Right lung (tissue), 5 donors: ENCODE results near the gene SMC5. TPM values are rescaled to one million over a fixed set of nuclear protein-coding genes. Genes with fewer than 3 reads are reported as not detected.
A peak's percentile ranks its signal among the peaks of the same experiment; 100 is the strongest.
"Not testable (repeated sequence)": the region's sequence is repeated elsewhere in the genome, so short reads cannot be mapped to it uniquely, and the experiment has no call there.

Experiments used
- DNase-seq, 2 donors: peaks; one replicate each; pipeline ENCODE4 v3.0.0-alpha.2; 2013
- polyA plus RNA-seq, 5 donors: library from polyadenylated mRNA; unstranded; fragments of 120-200 nt; gene quantifications; one replicate each; pipeline versions ENCODE4 v1.2.1 to v1.2.3, GENCODE V29; 2013; ENCODE audit warnings: inconsistent platforms in 1 of 5, low replicate concordance in 1 of 5; ENCODE audit not compliant: insufficient read length in 5 of 5, insufficient read depth in 1 of 5

SMC5 gene
- polyA plus RNA-seq, 5 donors, result 42.7 to 93.8 (median 84.5) TPM

DNA sequence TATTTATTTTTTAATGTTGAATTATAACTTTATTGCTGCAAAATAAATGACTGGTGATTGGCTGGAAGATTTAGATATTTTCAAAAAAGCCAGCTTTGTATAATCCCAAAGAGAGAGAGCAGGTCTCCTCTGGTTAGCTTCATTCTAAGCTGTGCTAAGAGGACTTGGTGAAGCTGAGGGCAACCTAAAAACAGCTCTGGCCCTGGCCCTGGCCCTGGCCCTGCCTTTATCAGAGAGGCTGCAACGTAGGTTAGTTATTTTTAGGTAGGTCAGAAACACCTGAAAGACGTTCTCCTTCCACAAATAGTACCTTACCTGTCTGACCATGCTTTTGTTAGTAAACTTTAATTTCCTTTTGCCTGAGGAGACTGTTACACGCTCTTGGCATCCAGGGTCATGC lies 97.0 kb downstream of the SMC5 start:
- DNase-seq, result no peak

DNA sequence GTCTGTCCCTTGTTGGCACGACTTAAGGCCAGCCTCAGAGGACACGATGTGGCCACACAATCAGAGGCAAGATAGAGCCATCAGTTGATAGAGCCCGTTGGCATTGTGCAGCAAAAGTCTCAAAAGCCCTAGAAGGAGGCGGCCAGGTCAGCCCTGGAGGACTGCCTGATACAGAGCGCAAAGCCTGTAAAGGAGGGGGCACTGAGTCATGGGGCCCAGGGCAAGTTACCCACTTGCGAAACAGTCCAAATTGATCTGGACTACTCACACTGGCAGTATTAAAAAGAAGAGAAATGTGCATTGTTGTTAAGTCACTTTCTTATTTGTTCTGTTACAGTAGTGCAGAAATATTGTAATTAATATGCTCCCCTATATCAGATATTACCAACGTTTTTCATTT lies 104.2 kb downstream of the SMC5 start:
- no peak for DNase-seq

- no peak for DNase-seq
These were observed 105.0 kb downstream of the SMC5 start for GRCh38 chr9:70363760-70364159.

DNA sequence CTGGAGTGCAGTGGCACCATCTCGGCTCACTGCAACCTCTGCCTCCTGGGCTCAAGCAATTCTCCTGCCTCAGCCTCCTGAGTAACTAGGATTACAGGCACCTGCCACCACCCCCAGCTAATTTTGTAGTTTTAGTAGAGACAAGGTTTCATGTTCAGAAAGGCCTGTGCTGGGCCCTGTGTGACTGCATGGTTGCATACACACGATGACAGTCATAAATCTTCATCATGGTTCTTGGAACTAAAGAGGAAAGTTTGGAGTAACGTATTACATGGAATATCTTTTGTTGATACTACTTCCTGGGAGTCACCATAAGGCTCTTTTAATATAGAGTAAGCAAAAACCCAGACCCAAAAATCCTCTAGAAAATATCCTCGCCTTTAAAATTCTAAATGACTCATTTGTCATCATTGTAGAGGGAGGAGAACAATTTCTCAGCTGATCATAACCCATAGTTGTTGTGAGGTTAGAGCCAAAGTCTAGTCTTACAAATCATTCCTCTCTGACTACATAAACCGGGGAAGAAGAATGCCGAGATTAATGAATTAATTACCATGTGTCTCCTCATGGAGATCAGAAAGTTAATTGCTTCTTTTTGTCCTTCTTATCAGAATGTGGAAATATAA lies 108.6 kb downstream of the SMC5 start:
- no peak for DNase-seq

DNA sequence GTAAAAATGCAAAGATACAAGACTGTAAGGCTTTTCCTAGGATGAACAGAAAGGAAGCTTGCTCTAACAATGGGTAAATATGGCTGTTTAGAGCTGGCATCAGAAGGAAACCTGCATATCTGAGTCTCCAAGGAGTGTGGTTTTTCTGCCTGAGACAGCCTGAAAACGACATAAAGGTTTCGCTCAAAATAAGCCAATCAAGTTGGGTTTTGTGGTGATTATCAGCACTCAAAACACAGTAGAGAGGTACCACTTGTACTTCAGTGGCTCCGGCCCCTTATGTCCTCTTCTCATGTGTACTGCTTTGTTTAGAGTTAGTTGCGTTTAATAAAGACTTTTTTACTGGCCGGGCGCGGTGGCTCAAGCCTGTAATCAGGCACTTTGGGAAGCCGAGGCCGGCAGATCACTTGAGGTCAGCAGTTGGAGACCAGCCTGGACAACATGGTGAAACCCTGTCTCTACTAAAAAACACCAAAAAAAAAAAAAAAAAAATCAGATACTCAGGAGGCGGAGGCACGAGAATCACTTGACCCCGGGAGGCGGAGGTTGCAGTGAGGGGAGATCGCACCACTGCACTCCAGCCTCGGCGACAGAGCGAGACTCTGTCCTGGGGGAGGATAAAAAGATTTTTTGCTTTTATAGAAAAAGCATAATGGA lies 116.3 kb downstream of the SMC5 start:
- DNase-seq, result no peak

- no peak for DNase-seq
These were observed 123.4 kb downstream of the SMC5 start for GRCh38 chr9:70382046-70382708.

DNA sequence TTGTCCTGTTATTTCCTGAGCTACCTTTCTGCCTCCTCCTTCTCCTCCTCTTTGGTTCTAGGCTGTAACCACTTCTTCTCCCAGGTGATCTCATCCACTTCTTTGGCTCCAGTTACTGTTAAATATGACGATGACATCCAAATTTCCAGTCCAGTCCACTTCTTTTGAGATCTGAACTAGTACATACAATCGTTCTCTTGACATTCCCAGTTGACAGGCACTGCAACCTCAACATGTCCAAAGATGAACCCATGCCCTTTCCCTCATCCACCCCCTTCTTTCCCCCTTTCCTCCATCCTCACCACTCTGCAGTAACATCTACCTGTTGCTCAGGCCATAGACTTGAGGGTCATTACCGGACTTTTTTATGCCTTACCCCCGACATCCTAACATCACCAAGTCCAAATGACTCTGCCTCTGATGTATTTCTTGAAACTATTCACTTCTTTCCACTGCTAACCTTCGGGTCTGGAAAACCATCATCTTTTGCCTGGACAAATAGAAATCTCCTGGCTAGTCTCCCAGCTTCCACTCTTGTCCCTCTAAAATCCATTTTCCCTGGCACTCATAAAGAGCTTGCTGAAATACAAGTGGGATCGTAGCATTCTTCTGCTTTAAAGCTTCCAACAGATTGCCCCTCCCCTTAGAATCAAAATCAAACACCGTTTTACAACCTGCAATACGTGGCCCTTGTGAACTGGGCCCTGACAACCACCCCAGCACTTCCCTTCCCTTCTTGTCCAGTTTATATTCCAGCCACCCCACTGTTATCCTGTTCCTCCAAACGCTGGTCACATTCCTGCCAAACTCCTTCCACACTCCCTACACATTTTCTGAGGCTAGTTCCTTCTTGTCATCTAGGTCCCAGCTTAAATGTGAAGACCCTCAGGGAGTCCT lies 124.2 kb downstream of the SMC5 start:
- DNase-seq, result no peak

- DNase-seq, result no peak
These were observed 126.6 kb downstream of the SMC5 start for GRCh38 chr9:70385426-70385825.

- no peak for DNase-seq
These were observed 128.9 kb downstream of the SMC5 start for GRCh38 chr9:70387663-70388062.

- DNase-seq, result no peak
These were observed 130.4 kb downstream of the SMC5 start for GRCh38 chr9:70389188-70389587.

GRCh38 chr9:70389621-70390266 lies 131.0 kb downstream of the SMC5 start:
- DNase-seq, result peak; percentile 78 to 81

GRCh38 chr9:70390933-70391341 lies 132.2 kb downstream of the SMC5 start:
- DNase-seq, result no peak

GRCh38 chr9:70392189-70392588 lies 133.4 kb downstream of the SMC5 start:
- no peak for DNase-seq

GRCh38 chr9:70392850-70393249 lies 134.1 kb downstream of the SMC5 start:
- no peak for DNase-seq

- DNase-seq, result no peak
These were observed 136.9 kb downstream of the SMC5 start for GRCh38 chr9:70395652-70396051.

GRCh38 chr9:70398145-70398556 lies 139.4 kb downstream of the SMC5 start:
- DNase-seq, result no peak

GRCh38 chr9:70399141-70399540 lies 140.4 kb downstream of the SMC5 start:
- DNase-seq, result no peak

- DNase-seq, result no peak
These were observed 141.5 kb downstream of the SMC5 start for GRCh38 chr9:70400107-70400892.

DNA sequence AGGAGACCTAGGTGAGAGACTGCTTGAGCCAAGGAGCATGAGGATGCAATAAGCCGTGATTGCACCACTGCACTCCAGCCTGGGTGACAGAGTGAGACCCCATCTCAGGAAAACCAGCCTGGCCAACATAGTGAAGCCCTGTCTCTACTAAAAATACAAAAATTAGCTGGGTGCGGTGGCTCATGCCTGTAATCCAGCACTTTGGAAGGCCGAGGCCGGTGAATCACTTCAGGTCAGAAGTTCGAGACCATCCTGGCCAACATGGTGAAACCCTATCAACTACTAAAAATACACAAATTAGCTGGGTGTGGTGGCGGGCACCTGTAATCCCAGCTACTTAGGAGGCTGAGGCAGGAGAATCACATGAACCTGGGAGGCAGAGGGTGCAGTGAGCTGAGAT lies 142.5 kb downstream of the SMC5 start:
- not testable (repeated sequence) for DNase-seq

GRCh38 chr9:70402213-70402612 lies 143.4 kb downstream of the SMC5 start:
- DNase-seq, result no peak

GRCh38 chr9:70403166-70403565 lies 144.4 kb downstream of the SMC5 start:
- DNase-seq, result no peak
